NCI-H526 treated with DMSO at 0.1 percent for 48 hours (cell line): ENCODE results near the gene KCNC1.

ENCODE experiments used
- DNase-seq: peaks from one replicate; lab custom pipeline; 2025; lab: John Stamatoyannopoulos, UW

Gene KCNC1

GRCh38 chr11:17793642-17794170 lies 59.1 kb downstream of the KCNC1 start:
- DNase-seq, result no peak

GRCh38 chr11:17794981-17795380 lies 60.4 kb downstream of the KCNC1 start:
- no peak for DNase-seq

- DNase-seq, result no peak
These were observed 61.6 kb downstream of the KCNC1 start for GRCh38 chr11:17796154-17796553.

- no peak for DNase-seq
These were observed 63.7 kb downstream of the KCNC1 start for GRCh38 chr11:17798253-17798652.

- DNase-seq, result no peak
These were observed 64.1 kb downstream of the KCNC1 start for GRCh38 chr11:17798716-17799115.

- DNase-seq, result no peak
These were observed 64.6 kb downstream of the KCNC1 start for GRCh38 chr11:17799147-17799546.

GRCh38 chr11:17801166-17801565 lies 66.6 kb downstream of the KCNC1 start:
- no peak for DNase-seq

- no peak for DNase-seq
These were observed 67.9 kb downstream of the KCNC1 start for GRCh38 chr11:17802491-17802890.

- DNase-seq, result no peak
These were observed 69.3 kb downstream of the KCNC1 start for GRCh38 chr11:17803754-17804334.

GRCh38 chr11:17805043-17805442 lies 70.5 kb downstream of the KCNC1 start:
- DNase-seq, result no peak

- no peak for DNase-seq
These were observed 71.3 kb downstream of the KCNC1 start for GRCh38 chr11:17805873-17806272.

- DNase-seq, result no peak
These were observed 72.5 kb downstream of the KCNC1 start for GRCh38 chr11:17807034-17807433.

GRCh38 chr11:17810041-17810440 lies 75.5 kb downstream of the KCNC1 start:
- DNase-seq, result no peak

- DNase-seq, result no peak
These were observed 76.2 kb downstream of the KCNC1 start for GRCh38 chr11:17810746-17811145.

GRCh38 chr11:17811352-17811751 lies 76.8 kb downstream of the KCNC1 start:
- DNase-seq, result no peak

- peak; percentile 20 for DNase-seq
These were observed 77.7 kb downstream of the KCNC1 start for GRCh38 chr11:17812091-17812864.

- no peak for DNase-seq
These were observed 78.2 kb downstream of the KCNC1 start for GRCh38 chr11:17812865-17813187.

- DNase-seq, result no peak
These were observed 78.9 kb downstream of the KCNC1 start for GRCh38 chr11:17813391-17814059.

- no peak for DNase-seq
These were observed 80.0 kb downstream of the KCNC1 start for GRCh38 chr11:17814546-17814945.

GRCh38 chr11:17816232-17816931 lies 81.8 kb downstream of the KCNC1 start:
- DNase-seq, result no peak

- no peak for DNase-seq
These were observed 87.2 kb downstream of the KCNC1 start for GRCh38 chr11:17821648-17822400.

GRCh38 chr11:17822401-17822781 lies 87.8 kb downstream of the KCNC1 start:
- DNase-seq, result no peak
